Spleen (tissue), 11 donors: ENCODE data around the gene SEMA3A. TPM values are rescaled to one million over a fixed set of nuclear protein-coding genes. Genes with fewer than 3 reads are reported as not detected.
"Not testable (repeated sequence)": the region's sequence is repeated elsewhere in the genome, so short reads cannot be mapped to it uniquely, and the experiment has no call there.

Source experiments
- DNase-seq: peaks from one replicate; pipeline ENCODE4 v3.0.0-alpha.2; 2020
- H3K27ac ChIP-seq, 8 donors: fragments of 200-600 bp; sonication (generic) in 7 of 8; 1 replicate in 4 of 8; 2 replicates in 4 of 8; pipeline versions ENCODE4 v1.5.0 to v1.8.0; 2016 to 2021; ENCODE audit warnings: inconsistent platforms in 4 of 8, mild to moderate bottlenecking in 4 of 8, moderate library complexity in 1 of 8
- H3K27me3 ChIP-seq, 7 donors: fragments of 200-600 bp; sonication (generic) in 6 of 7; replicated peaks in 1 of 7; 1 replicate in 4 of 7; 2 replicates in 3 of 7; pipeline versions ENCODE4 v1.5.0 to v1.8.0; 2016 to 2021; ENCODE audit warnings: inconsistent platforms in 3 of 7, mild to moderate bottlenecking in 1 of 7
- H3K36me3 ChIP-seq, 6 donors: fragments of 200-600 bp; sonication (generic) in 5 of 6; 1 replicate in 4 of 6; 2 replicates in 2 of 6; pipeline versions ENCODE4 v1.5.0 to v1.8.0; 2016 to 2021; ENCODE audit warnings: inconsistent platforms in 2 of 6
- H3K4me1 ChIP-seq, 6 donors: fragments of 200-600 bp; sonication (generic) in 5 of 6; 1 replicate in 3 of 6; 2 replicates in 3 of 6; pipeline versions ENCODE4 v1.5.0 to v1.8.0; 2016 to 2021; ENCODE audit warnings: inconsistent platforms in 3 of 6
- H3K4me3 ChIP-seq, 8 donors: fragments of 200-600 bp; sonication (generic) in 7 of 8; 1 replicate in 4 of 8; 2 replicates in 4 of 8; pipeline versions ENCODE4 v1.5.0 to v1.8.0; 2016 to 2021; ENCODE audit warnings: inconsistent platforms in 4 of 8, mild to moderate bottlenecking in 4 of 8, moderate library complexity in 2 of 8
- H3K9me3 ChIP-seq, 8 donors: fragments of 200-600 bp; sonication (generic) in 7 of 8; 1 replicate in 4 of 8; 2 replicates in 4 of 8; pipeline versions ENCODE4 v1.5.0 to v1.8.0; 2016 to 2021; ENCODE audit warnings: inconsistent platforms in 4 of 8
- CTCF ChIP-seq, 11 experiments: fragments of 200-600 bp in 7 of 11; fragments of 450-650 bp in 4 of 11; sonication (generic) in 4 of 11; IDR thresholded peaks in 8 of 11; conservative IDR thresholded peaks in 3 of 11; 1 replicate in 7 of 11; 2 replicates in 4 of 11; pipeline versions ENCODE4 v1.4.0 to v1.8.0; 2016 to 2021; ENCODE audit warnings: antibody characterized with exemption in 11 of 11, inconsistent platforms in 4 of 11, mild to moderate bottlenecking in 1 of 11
- POLR2A ChIP-seq, 3 donors: fragments of 450-650 bp; IDR thresholded peaks; one replicate each; pipeline ENCODE4 v1.5.1; 2017; ENCODE audit warnings: antibody characterized with exemption in 3 of 3, mild to moderate bottlenecking in 1 of 3
- POLR2AphosphoS5 ChIP-seq, 3 donors: sonication (generic); formaldehyde crosslinking; IDR thresholded peaks; one replicate each; pipeline ENCODE4 v1.5.1; 2017; ENCODE audit warnings: antibody characterized with exemption in 3 of 3
- WGBS, 5 donors: extraction: QIAGEN DNeasy Blood & Tissue Kit in 3 of 5; methylation state at CpG; one replicate each; pipeline versions ENCODE4 v1.1.5 to v1.1.7; 2013 to 2018; 5-methylcytosine and 5-hydroxymethylcytosine counted together
- intact Hi-C: fragments of 100-400 bp; cut with DNase I; formaldehyde crosslinking; loops from one replicate; pipeline ENCODE4 v1.15.0; 2023; ENCODE audit warnings: low total_unique reads
- polyA plus RNA-seq, 3 donors: library from polyadenylated mRNA; stranded (reverse); fragments of 200-250 nt; gene quantifications; one replicate each; pipeline ENCODE4 v1.2.1, GENCODE V29; 2013
- total RNA-seq, 7 donors: library from RNA; depleted of rRNA in 3 of 7; stranded (reverse); fragments of >200 nt in 3 of 7; fragmentation: NEBNext Ultra II Directional in 4 of 7; extraction: Animal tissue kit (Norgen Biotek cat#: 25700) in 4 of 7; gene quantifications; one replicate each; pipeline versions ENCODE4 v1.1.0 to v1.2.1, GENCODE V29; 2016 to 2021
- donor health status: healthy with polysubstance abuse.
- donor health status: DM: no; HTN: no; CAD: no; lungs with moderate emphysema.
- donor health status: DM: no; HTN: no; CAD: no.
- donor health status: Bipolar disorder and iron deficiency.
- donor health status: healthy.
- donor health status: DM: no; HTN: no; CAD: no.
- donor health status: DM: yes; HTN: yes; CAD: no.

Gene SEMA3A
- total and polyA plus RNA-seq, 10 donors = 1.1 to 48.5 (median 15.3) TPM

- Histone ChIP-seq H3K27ac (no peak overlapping the region), H3K27me3 (no peaks in the 10 kb centered on the region), H3K9me3 (no peaks in the 10 kb centered on the region), H3K4me1 (no peaks in the 10 kb centered on the region), H3K36me3 (no peaks in the 10 kb centered on the region), H3K4me3 (no peak overlapping the region)
- WGBS, 5 donors = 50 to 71% (median 54%) methylated on average over 3 of the region's 3 CpGs
- intact Hi-C loops = no loop called here
- no peak for TF ChIP-seq POLR2AphosphoS5 (IDR thresholded peaks at IDR 0.05)
- TF ChIP-seq CTCF (IDR thresholded peaks at IDR 0.05 in 8 of 11, conservative IDR thresholded peaks at IDR 0.05 in 3 of 11) = no peak
- TF ChIP-seq POLR2A (IDR thresholded peaks at IDR 0.05) = no peak
- no peak for DNase-seq
These were observed 121.3 kb downstream of the SEMA3A start for GRCh38 chr7:84073186-84073875.

DNA sequence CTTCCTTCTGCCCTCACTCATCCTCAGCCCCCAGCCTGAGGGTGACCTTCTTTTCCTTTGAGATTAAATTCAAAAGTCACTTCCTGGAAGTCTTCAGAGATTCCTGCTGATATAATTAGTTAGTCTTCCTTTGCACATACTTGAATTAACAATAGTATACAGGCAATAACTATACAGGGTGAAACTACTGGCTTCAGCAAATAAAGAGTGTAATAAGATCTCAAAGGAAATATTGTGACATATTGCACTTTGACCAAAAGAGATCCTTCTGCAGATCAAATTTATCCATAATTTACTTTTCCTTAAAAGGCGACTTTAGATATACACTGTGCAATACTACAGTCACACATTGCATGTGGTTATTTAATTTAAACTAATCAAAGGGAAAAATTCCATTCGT lies 123.8 kb downstream of the SEMA3A start:
- Histone ChIP-seq H3K36me3 (no peaks in the 10 kb centered on the region), H3K27me3 (no peaks in the 10 kb centered on the region), H3K4me3 (no peak overlapping the region), H3K9me3 (no peaks in the 10 kb centered on the region), H3K4me1 (no peaks in the 10 kb centered on the region), H3K27ac (peak overlapping the region in 1 of 8 donors; percentile 2)
- TF ChIP-seq POLR2AphosphoS5 (IDR thresholded peaks at IDR 0.05) (no peak), POLR2A (IDR thresholded peaks at IDR 0.05) (no peak)
- WGBS, 5 donors = 59 to 92% (median 85%) methylated on average over 2 of the region's 2 CpGs
- DNase-seq = no peak
- intact Hi-C loops = no loop called here

DNA sequence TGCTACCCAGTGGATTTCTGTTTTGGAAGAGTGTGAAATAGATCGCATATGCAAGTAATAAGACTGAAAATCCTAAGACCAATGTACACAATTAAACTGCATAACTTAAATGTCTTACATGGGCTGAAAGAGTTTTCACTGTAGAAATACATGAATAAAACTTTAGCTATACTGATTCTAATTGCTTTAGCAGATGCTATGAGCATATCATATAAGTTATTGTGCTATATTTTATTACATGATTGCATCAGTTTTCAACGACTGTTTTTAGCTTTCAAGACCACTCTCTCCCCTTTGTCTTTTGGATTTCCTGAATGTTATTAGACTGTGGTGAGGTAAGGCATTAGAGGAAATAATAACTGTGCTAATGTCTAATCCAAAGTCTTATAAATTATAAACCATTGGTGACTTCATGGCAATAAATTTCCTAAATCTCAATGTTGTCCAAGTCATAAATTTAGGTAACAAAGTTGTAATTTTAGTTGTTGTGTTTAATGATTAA lies 124.5 kb downstream of the SEMA3A start:
- TF ChIP-seq POLR2AphosphoS5 (IDR thresholded peaks at IDR 0.05) = no peak
- no peak for TF ChIP-seq CTCF (IDR thresholded peaks at IDR 0.05 in 8 of 11, conservative IDR thresholded peaks at IDR 0.05 in 3 of 11)
- no peak for TF ChIP-seq POLR2A (IDR thresholded peaks at IDR 0.05)
- H3K27ac ChIP-seq = peak overlapping the region in 1 of 8 donors; percentile 3
- 44 to 59% (median 47%) methylated on average over 2 of the region's 2 CpGs for WGBS, 5 donors

DNA sequence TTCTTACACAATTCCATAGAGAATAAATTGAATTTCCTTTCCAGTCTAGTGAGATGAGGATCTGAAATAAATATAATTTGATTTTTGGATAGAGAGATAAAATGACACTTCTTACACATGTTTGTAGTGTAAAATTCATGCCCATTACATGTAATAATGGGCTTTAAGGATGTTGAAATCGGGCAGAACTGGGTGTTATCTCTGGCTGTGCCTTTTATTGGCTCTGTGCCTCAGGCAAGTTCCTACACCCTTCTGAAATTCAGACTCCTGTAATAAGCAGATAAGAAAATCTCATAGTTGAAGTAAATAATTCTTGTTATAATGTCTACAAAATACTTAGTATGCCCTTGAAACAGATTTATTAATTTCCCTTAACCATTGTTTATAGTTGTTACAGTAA lies 125.6 kb downstream of the SEMA3A start:
- Histone ChIP-seq H3K4me3 (no peak overlapping the region), H3K27me3 (no peaks in the 10 kb centered on the region), H3K36me3 (no peaks in the 10 kb centered on the region), H3K4me1 (no peaks in the 10 kb centered on the region), H3K9me3 (no peaks in the 10 kb centered on the region), H3K27ac (no peak overlapping the region)
- intact Hi-C loops = no loop called here
- DNase-seq = no peak
- TF ChIP-seq POLR2AphosphoS5 (IDR thresholded peaks at IDR 0.05) (no peak), POLR2A (IDR thresholded peaks at IDR 0.05) (no peak), CTCF (IDR thresholded peaks at IDR 0.05 in 8 of 11, conservative IDR thresholded peaks at IDR 0.05 in 3 of 11) (no peak)
- WGBS, 5 donors = 19 to 58% (median 23%) methylated on average over 1 of the region's 1 CpG

More for the DNA sequence above, 124.5 kb downstream of the SEMA3A start:
- Histone ChIP-seq H3K4me3 (no peak overlapping the region), H3K27me3 (no peaks in the 10 kb centered on the region), H3K4me1 (no peaks in the 10 kb centered on the region), H3K36me3 (no peaks in the 10 kb centered on the region), H3K9me3 (no peaks in the 10 kb centered on the region)
- intact Hi-C loops = no loop called here
- DNase-seq = no peak

DNA sequence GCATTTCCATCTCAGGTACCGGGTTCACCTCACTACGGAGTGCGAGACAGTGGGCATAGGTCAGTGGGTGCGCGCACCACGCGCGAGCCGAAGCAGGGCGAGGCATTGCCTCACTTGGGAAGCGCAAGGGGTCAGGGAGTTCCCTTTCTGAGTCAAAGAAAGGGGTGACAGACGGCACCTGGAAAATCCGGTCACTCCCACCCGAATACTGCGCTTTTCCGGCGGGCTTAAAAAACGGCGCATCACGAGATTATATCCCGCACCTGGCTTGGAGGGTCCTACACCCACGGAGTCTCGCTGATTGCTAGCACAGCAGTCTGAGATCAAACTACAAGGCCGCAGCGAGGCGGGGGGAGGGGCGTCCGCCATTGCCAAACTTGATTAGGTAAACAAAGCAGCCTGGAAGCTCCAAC lies 132.1 kb downstream of the SEMA3A start:
- H3K36me3 ChIP-seq, H3K27ac ChIP-seq, H3K9me3 ChIP-seq, H3K27me3 ChIP-seq, H3K4me3 ChIP-seq, intact Hi-C loops, H3K4me1 ChIP-seq: not testable (repeated sequence)
- DNase-seq = peak; percentile 35
- WGBS, 5 donors = 95 to 99% (median 96%) methylated on average over 24 to 28 of the region's 28 CpGs
